DOHH2 (cell line): ENCODE measurements around the gene AP1B1.

ENCODE experiments used
- H3F3A ChIP-seq: fragments of 200-600 bp; sonication (generic), shearing (Covaris generic); 2 replicates; pipeline ENCODE4 v1.6.0; 2016; ENCODE audit warnings: antibody characterized with exemption, mild to moderate bottlenecking; ENCODE audit not compliant: control insufficient read depth, insufficient read depth
- H3K27ac ChIP-seq: fragments of 200-600 bp; sonication (generic); 2 replicates; pipeline ENCODE4 v1.5.1; 2014; ENCODE audit warnings: low read depth, mild to moderate bottlenecking, low read length, moderate library complexity
- H3K27me3 ChIP-seq: fragments of 200-600 bp; sonication (generic); 2 replicates; pipeline ENCODE4 v1.6.1; 2014; ENCODE audit warnings: mild to moderate bottlenecking, low read length, mixed read lengths; ENCODE audit not compliant: control insufficient read depth
- H3K36me3 ChIP-seq: fragments of 200-600 bp; sonication (generic); 2 replicates; pipeline ENCODE4 v1.6.1; 2014; ENCODE audit warnings: mild to moderate bottlenecking, low read length, moderate library complexity, mixed read lengths; ENCODE audit not compliant: control insufficient read depth
- H3K4me1 ChIP-seq: fragments of 200-600 bp; sonication (generic); 2 replicates; pipeline ENCODE4 v1.6.1; 2014; ENCODE audit warnings: mild to moderate bottlenecking, low read length, mixed read lengths; ENCODE audit not compliant: control insufficient read depth
- H3K4me2 ChIP-seq: fragments of 200-600 bp; sonication (generic); 2 replicates; pipeline ENCODE4 v1.6.0; 2014; ENCODE audit warnings: mild to moderate bottlenecking, low read length, moderate library complexity
- H3K4me3 ChIP-seq: fragments of 200-600 bp; sonication (generic); 2 replicates; pipeline ENCODE4 v1.5.1; 2014; ENCODE audit warnings: mild to moderate bottlenecking, low read length, mixed read lengths
- H3K79me2 ChIP-seq: fragments of 200-600 bp; sonication (generic); 2 replicates; pipeline ENCODE4 v1.6.1; 2014; ENCODE audit warnings: mild to moderate bottlenecking, low read length, mixed read lengths; ENCODE audit not compliant: control insufficient read depth
- H3K9me2 ChIP-seq: fragments of 200-600 bp; sonication (generic); replicated peaks from 2 replicates; pipeline ENCODE4 v1.6.1; 2014; ENCODE audit warnings: mild to moderate bottlenecking, low read length, mixed read lengths; ENCODE audit not compliant: control insufficient read depth
- H3K9me3 ChIP-seq: fragments of 200-600 bp; sonication (generic); 2 replicates; pipeline ENCODE4 v1.6.1; 2014; ENCODE audit warnings: antibody characterized with exemption, low read length, mixed read lengths; ENCODE audit not compliant: control insufficient read depth, insufficient read depth
- H4K20me1 ChIP-seq: fragments of 200-600 bp; sonication (generic); 2 replicates; pipeline ENCODE4 v1.6.0; 2014; ENCODE audit warnings: low read depth, mild to moderate bottlenecking, antibody characterized with exemption, low read length, moderate library complexity; ENCODE audit not compliant: control insufficient read depth, insufficient read depth
- EZH2phosphoT487 ChIP-seq: fragments of 200-600 bp; sonication (generic); IDR thresholded peaks from 2 replicates; pipeline ENCODE4 v1.6.1; 2017; ENCODE audit warnings: borderline replicate concordance, mild to moderate bottlenecking, antibody characterized with exemption, low read length, moderate library complexity, mixed read lengths
- TF ChIP-seq, protein P1 (sequence below): fragments of 200-600 bp; sonication (generic); IDR thresholded peaks from one replicate; pipeline ENCODE4 v1.5.1; 2014; ENCODE audit warnings: antibody characterized with exemption, mild to moderate bottlenecking, low read depth, low read length; ENCODE audit not compliant: poor library complexity, severe bottlenecking

The AP1B1 gene

DNA sequence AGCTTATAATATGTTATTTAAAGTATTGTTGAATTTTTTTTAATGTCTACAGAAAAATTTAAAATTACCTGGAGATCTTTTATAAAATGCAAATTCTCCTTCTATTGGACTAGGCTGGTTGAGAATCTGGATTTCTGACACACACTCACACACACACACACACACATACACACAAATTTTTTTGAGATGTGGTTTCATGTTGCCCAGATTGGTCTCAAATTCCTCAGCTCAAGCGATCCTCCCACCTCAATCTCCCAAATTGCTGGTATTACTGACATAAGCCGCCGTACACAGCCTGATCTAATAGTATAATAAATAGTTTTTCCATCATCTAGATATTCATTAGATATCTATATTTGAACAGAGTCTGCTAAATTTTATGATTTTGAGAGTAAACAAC, 45.5 kb upstream of the AP1B1 start:
- no peaks in the 10 kb centered on the region for H3K36me3 ChIP-seq
- H3K4me1 ChIP-seq: no peaks in the 10 kb centered on the region
- no peaks in the 10 kb centered on the region for H3K79me2 ChIP-seq
- TF ChIP-seq EZH2phosphoT487: no peak
- TF ChIP-seq, protein P1, sequence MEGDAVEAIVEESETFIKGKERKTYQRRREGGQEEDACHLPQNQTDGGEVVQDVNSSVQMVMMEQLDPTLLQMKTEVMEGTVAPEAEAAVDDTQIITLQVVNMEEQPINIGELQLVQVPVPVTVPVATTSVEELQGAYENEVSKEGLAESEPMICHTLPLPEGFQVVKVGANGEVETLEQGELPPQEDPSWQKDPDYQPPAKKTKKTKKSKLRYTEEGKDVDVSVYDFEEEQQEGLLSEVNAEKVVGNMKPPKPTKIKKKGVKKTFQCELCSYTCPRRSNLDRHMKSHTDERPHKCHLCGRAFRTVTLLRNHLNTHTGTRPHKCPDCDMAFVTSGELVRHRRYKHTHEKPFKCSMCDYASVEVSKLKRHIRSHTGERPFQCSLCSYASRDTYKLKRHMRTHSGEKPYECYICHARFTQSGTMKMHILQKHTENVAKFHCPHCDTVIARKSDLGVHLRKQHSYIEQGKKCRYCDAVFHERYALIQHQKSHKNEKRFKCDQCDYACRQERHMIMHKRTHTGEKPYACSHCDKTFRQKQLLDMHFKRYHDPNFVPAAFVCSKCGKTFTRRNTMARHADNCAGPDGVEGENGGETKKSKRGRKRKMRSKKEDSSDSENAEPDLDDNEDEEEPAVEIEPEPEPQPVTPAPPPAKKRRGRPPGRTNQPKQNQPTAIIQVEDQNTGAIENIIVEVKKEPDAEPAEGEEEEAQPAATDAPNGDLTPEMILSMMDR: no peak
- H3K4me3 ChIP-seq: no peak overlapping the region
- no peak overlapping the region for H3K27ac ChIP-seq
- no peaks in the 10 kb centered on the region for H4K20me1 ChIP-seq
- no peaks in the 10 kb centered on the region for H3F3A ChIP-seq
- H3K4me2 ChIP-seq: no peak overlapping the region
- peaks cover 39% of the 10 kb centered on the region for H3K27me3 ChIP-seq
- H3K9me3 ChIP-seq: no peaks in the 10 kb centered on the region
- no peaks in the 10 kb centered on the region for H3K9me2 ChIP-seq

DNA sequence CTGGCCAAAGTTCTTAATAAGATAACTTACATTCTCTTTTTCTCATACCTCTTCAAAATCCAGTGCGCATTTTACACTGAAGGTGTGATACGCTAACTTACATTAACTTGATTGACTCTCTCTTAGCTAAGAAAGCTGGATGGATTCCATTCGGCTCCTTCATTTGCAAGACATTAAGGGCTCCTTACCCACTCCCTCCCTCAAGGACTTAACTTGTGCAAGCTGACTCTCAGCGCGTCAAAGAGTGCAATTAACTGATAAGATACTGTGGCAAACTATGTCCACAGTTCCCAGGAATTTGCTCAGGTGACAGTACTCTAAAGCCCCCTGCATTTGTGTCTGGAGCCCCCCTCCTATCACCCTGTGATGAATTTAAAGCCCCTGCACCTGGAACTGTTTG, 43.6 kb upstream of the AP1B1 start:
- Histone ChIP-seq H3K4me3 (no peak overlapping the region), H4K20me1 (no peaks in the 10 kb centered on the region), H3K27ac (no peak overlapping the region), H3K4me2 (no peak overlapping the region), H3K9me3 (no peaks in the 10 kb centered on the region), H3K4me1 (no peaks in the 10 kb centered on the region), H3F3A (no peaks in the 10 kb centered on the region), H3K9me2 (no peaks in the 10 kb centered on the region), H3K79me2 (no peaks in the 10 kb centered on the region), H3K27me3 (peaks cover 50% of the 10 kb centered on the region), H3K36me3 (no peaks in the 10 kb centered on the region)
- no peak for TF ChIP-seq EZH2phosphoT487
- TF ChIP-seq, protein P1: no peak

DNA sequence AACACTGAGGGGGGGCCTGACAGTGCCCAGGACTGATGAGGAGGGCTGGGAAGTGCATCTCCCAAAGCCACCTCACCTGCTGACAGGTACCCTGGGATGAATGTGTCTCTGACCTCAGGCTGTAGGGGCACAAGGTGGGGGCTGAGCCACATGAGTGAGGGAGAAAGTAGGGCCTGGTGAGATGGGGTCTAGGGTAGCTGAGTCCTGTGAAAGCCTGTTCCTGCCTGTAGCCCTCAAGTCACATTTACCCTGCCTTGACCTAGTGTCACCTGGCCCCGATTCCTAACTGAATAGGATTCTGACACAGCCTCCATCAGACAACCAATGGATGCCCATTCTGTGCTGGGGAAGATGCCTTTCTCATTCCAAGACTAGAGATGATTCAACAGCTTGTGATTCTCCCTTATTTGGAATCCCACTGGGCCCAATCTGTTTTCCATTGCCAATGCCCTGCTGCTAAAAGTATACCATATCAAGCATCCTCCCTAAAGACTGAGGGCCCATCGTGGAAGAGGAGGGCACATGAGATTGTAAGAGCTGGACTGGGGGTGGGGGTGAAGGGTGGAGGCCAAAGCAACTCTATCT, 38.9 kb upstream of the AP1B1 start:
- Histone ChIP-seq H3K27ac (no peak overlapping the region), H3K4me3 (no peak overlapping the region), H4K20me1 (no peaks in the 10 kb centered on the region), H3K9me2 (no peaks in the 10 kb centered on the region), H3K9me3 (no peaks in the 10 kb centered on the region), H3K36me3 (no peaks in the 10 kb centered on the region), H3K79me2 (no peaks in the 10 kb centered on the region), H3K4me1 (no peaks in the 10 kb centered on the region), H3F3A (no peaks in the 10 kb centered on the region), H3K27me3 (peaks cover 37% of the 10 kb centered on the region), H3K4me2 (no peak overlapping the region)
- no peak for TF ChIP-seq EZH2phosphoT487
- TF ChIP-seq, protein P1: no peak
